ENCODE measurements around the gene PIK3C2B. TPM values are rescaled to one million over a fixed set of nuclear protein-coding genes. Genes with fewer than 3 reads are reported as not detected.

Gene PIK3C2B
- total and polyA plus RNA-seq, 2 donors (not counting 3 experiments of a cell fraction or from before 2014, with no cell fraction given), result 33.7 to 49.0 TPM

GRCh38 chr1:204445860-204446412 lies 48.7 kb downstream of the PIK3C2B start:
- no TSS peak for BruUV-seq (replicated peaks)

More at GRCh38 chr1:204445860-204446412, 48.7 kb downstream of the PIK3C2B start:
- Histone ChIP-seq H3K79me2 (ENCODE audit: control insufficient read depth, insufficient read depth, low read length) (no peaks in the 10 kb centered on the region), H3K4me3 (replicated peaks in 1 of 3; ENCODE audit: insufficient read depth in 1 of 3, low read depth in 1 of 3, low read length in 3 of 3) (no peak overlapping the region), H3K4me2 (ENCODE audit: insufficient read depth, low read length) (no peak overlapping the region), H4K20me1 (replicated peaks; ENCODE audit: control insufficient read depth, extremely low read depth, insufficient read depth, low read length) (no peaks in the 10 kb centered on the region), H3K36me3 (ENCODE audit: control insufficient read depth in 2 of 2, extremely low read depth in 1 of 2, insufficient read depth in 2 of 2, low read length in 2 of 2) (peaks cover 0 to 48% of the 10 kb centered on the region in 2 experiments), H3K9me1 (replicated peaks; ENCODE audit: control insufficient read depth, extremely low read depth, insufficient read depth, low read length) (no peaks in the 10 kb centered on the region), H3K4me1 (ENCODE audit: control insufficient read depth, extremely low read depth, insufficient read depth, low read length) (peaks cover 15% of the 10 kb centered on the region), H2AFZ (ENCODE audit: low read depth, low read length) (no peak overlapping the region), H3K9ac (replicated peaks; ENCODE audit: extremely low read depth, insufficient read depth, low read length) (no peak overlapping the region), H3K27ac (ENCODE audit: insufficient read depth, low read depth, low read length) (no peak overlapping the region), H3K9me3 (replicated peaks; ENCODE audit: control insufficient read depth, insufficient read depth, low read length) (no peaks in the 10 kb centered on the region), H3K27me3 (ENCODE audit: control insufficient read depth in 2 of 2, insufficient read depth in 2 of 2, low read length in 2 of 2) (no peaks in the 10 kb centered on the region)
- no peak for FAIRE-seq
- intact Hi-C loops (cut with micrococcal nuclease), result loop anchor here (1.0 to 10.0 kb wide), 5 partner anchors 15 to 359 kb away; partner anchors contain the start of gene PIK3C2B
- CTCF ChIA-PET, result interaction anchor here (0.6 to 34.5 kb wide), 16 partner anchors 8 to 361 kb away, joined by 3 to 1267 read pairs (median 11); partner anchors contain the start of genes GOLT1A and PIK3C2B
- dilution Hi-C loops (cut with MboI; ENCODE audit: extremely low pct_ligation_motif_present, low sequenced_read_pairs), result loop anchor here (10.0 kb wide), 1 partner anchor 59 kb away; no protein-coding TSS in a partner anchor
- peak; percentile 55 for DNase-seq (ENCODE audit: low read depth, low spot score)
- TF ChIP-seq GATA2 (IDR thresholded peaks at IDR 0.05; ENCODE audit: insufficient read depth, insufficient read length, low read depth, low read length), result no peak
- TF ChIP-seq JUN (IDR thresholded peaks at IDR 0.05; ENCODE audit: borderline replicate concordance, insufficient read depth, insufficient read length, low read depth), result no peak
- TF ChIP-seq MAX (IDR thresholded peaks at IDR 0.05; ENCODE audit: insufficient read depth, insufficient read length), result no peak
- no peak for TF ChIP-seq POLR2A (IDR thresholded peaks at IDR 0.05; ENCODE audit: low read depth, low read length)
- TF ChIP-seq POLR2AphosphoS5 (IDR thresholded peaks at IDR 0.05; ENCODE audit: insufficient read depth, low read depth, low read length), result no peak
- TF ChIP-seq MYC (IDR thresholded peaks at IDR 0.05; ENCODE audit: low read depth, low read length), result no peak
- no peak for TF ChIP-seq EZH2 (IDR thresholded peaks at IDR 0.05; ENCODE audit: borderline replicate concordance, low read depth, low read length, severe bottlenecking)
- peak; percentile 28 to 82 for TF ChIP-seq CTCF (IDR thresholded peaks at IDR 0.05; ENCODE audit: extremely low read depth in 1 of 2, insufficient read depth in 1 of 2, low read depth in 1 of 2, low read length in 2 of 2)
- POLR2A ChIA-PET, result interaction anchor here (1.2 to 1.7 kb wide), 2 partner anchors 48 to 57 kb away, joined by 5 to 19 read pairs; partner anchors contain the start of gene PIK3C2B

Other genes starting within 250 kb of the PIK3C2B start
- gene PLEKHA6, start 134.9 kb downstream of the PIK3C2B start, total RNA-seq, result 11.5 and 15.0 TPM in 2 replicates
- 2.1 and 2.4 TPM in 2 replicates for gene PLEKHA6, start 134.9 kb downstream of the PIK3C2B start, polyA plus RNA-seq
- 39.8 and 41.7 TPM in 2 replicates for gene PPP1R15B, start 83.0 kb downstream of the PIK3C2B start, total RNA-seq
- 15.4 and 16.8 TPM in 2 replicates for gene PPP1R15B, start 83.0 kb downstream of the PIK3C2B start, polyA plus RNA-seq
- gene MDM4, start 21.6 kb upstream of the PIK3C2B start, total RNA-seq, result 49.6 and 67.0 TPM in 2 replicates
- 10.4 and 11.7 TPM in 2 replicates for gene MDM4, start 21.6 kb upstream of the PIK3C2B start, polyA plus RNA-seq
- gene LRRN2, start 190.9 kb upstream of the PIK3C2B start, total RNA-seq, result not detected in 2 replicates
- gene LRRN2, start 190.9 kb upstream of the PIK3C2B start, polyA plus RNA-seq, result not detected in 2 replicates

Data from endothelial cell of umbilical vein (primary cell).